ENCODE measurements around the gene IWS1. TPM values are rescaled to one million over a fixed set of nuclear protein-coding genes. Genes with fewer than 3 reads are reported as not detected.

The IWS1 gene
- total RNA-seq, 1 experiment from 2014 or later, result 70.5 TPM

DNA sequence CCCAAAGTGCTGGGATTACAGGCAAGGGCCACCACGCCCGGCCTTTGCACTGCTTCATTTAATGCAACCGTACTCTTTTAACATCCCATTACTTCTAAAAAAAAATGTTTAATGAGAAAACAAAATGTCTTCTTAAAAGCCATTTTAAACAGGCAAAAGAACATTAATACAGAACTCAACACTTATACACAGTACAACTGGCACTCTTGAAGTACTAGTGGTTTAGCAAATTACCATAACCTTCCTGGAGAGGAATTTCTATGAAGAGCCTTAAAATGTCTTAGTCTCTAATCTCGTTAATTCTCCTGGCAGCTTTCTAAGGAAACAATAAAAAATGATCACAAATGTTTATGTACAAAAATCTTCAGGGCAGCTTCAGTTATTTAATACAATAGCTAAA is 5.9 kb downstream of the IWS1 start:
- ChIA-PET CTCF (no interaction called here), POLR2A (no interaction called here)
- Mint-ChIP-seq H3K27ac (no peak overlapping the region), H3K9me3 (no peaks in the 10 kb centered on the region), H3K4me1 (peaks cover 19% of the 10 kb centered on the region), H3K36me3 (peaks cover 41% of the 10 kb centered on the region), H3K4me3 (no peak overlapping the region), H3K27me3 (ENCODE audit: low read depth) (no peaks in the 10 kb centered on the region)
- no peak for TF ChIP-seq ZNF396 (CRISPR knock-in tag; IDR thresholded peaks at IDR 0.05; ENCODE audit: borderline replicate concordance)
- TF ChIP-seq ZNF138 (CRISPR knock-in tag; conservative IDR thresholded peaks at IDR 0.05), result no peak
- no peak for TF ChIP-seq TEAD4 (CRISPR knock-in tag; IDR thresholded peaks at IDR 0.05)
- TF ChIP-seq JAZF1 (CRISPR knock-in tag; IDR thresholded peaks at IDR 0.05), result no peak
- no peak for TF ChIP-seq IRF1 (CRISPR knock-in tag; IDR thresholded peaks at IDR 0.05)
- no peak for TF ChIP-seq E2F4 (CRISPR knock-in tag; IDR thresholded peaks at IDR 0.05; ENCODE audit: borderline replicate concordance, low read depth)
- ATAC-seq (no peak), DNase-seq (ENCODE audit: low spot score) (no peak)

DNA sequence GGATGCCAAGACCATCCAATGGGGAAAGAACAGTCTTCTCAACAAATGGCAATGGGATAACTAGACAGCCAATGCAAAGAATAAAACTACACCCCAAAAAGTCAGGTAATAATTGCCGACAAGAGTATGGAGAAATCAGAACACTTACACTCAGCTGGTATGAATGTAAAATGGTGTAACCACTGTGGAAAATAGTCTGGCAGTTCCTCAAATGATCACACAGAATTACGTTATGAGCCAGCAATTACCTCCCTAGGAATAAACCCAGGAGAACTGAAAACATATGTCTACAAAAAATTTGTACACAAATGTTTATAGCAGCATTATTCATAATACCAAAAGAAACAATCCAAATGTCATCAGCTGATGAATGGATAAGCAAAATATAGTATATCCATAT is 8.8 kb downstream of the IWS1 start:
- Mint-ChIP-seq H3K27me3 (ENCODE audit: low read depth) (no peaks in the 10 kb centered on the region), H3K4me3 (no peak overlapping the region), H3K27ac (peak overlapping the region; percentile 16; the same call in 1 of the 2 replicates), H3K36me3 (peaks cover 31% of the 10 kb centered on the region), H3K4me1 (peaks cover 41% of the 10 kb centered on the region), H3K9me3 (no peaks in the 10 kb centered on the region)
- ATAC-seq (no peak), DNase-seq (ENCODE audit: low spot score) (no peak)
- no peak for TF ChIP-seq GABPB1 (CRISPR knock-in tag; IDR thresholded peaks at IDR 0.05)
- TF ChIP-seq SMAD3 (CRISPR knock-in tag; IDR thresholded peaks at IDR 0.05; ENCODE audit: borderline replicate concordance), result no peak
- TF ChIP-seq ZNF532 (CRISPR knock-in tag; IDR thresholded peaks at IDR 0.05; ENCODE audit: borderline replicate concordance), result no peak
- no peak for TF ChIP-seq SP1 (CRISPR knock-in tag; conservative IDR thresholded peaks at IDR 0.05)
- no peak for TF ChIP-seq ZNF416 (CRISPR knock-in tag; IDR thresholded peaks at IDR 0.05)
- no peak for TF ChIP-seq CREM (CRISPR knock-in tag; IDR thresholded peaks at IDR 0.05)
- TF ChIP-seq GRHL2 (CRISPR knock-in tag; IDR thresholded peaks at IDR 0.05; ENCODE audit: insufficient replicate concordance, severe bottlenecking), result no peak
- TF ChIP-seq NR2C2 (CRISPR knock-in tag; IDR thresholded peaks at IDR 0.05), result no peak
- no peak for TF ChIP-seq ATF1 (CRISPR knock-in tag; IDR thresholded peaks at IDR 0.05)
- no peak for TF ChIP-seq ZNF512 (CRISPR knock-in tag; IDR thresholded peaks at IDR 0.05; ENCODE audit: borderline replicate concordance)
- TF ChIP-seq CTCF (IDR thresholded peaks at IDR 0.05), result no peak
- no peak for TF ChIP-seq ZSCAN18 (CRISPR knock-in tag; IDR thresholded peaks at IDR 0.05)
- TF ChIP-seq, protein P1, sequence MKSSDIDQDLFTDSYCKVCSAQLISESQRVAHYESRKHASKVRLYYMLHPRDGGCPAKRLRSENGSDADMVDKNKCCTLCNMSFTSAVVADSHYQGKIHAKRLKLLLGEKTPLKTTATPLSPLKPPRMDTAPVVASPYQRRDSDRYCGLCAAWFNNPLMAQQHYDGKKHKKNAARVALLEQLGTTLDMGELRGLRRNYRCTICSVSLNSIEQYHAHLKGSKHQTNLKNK (CRISPR knock-in tag; IDR thresholded peaks at IDR 0.05), result no peak
- ChIA-PET POLR2A (no interaction called here), CTCF (no interaction called here)
